Mesothelial cell of epicardium (in vitro differentiated cells): Measurements from ENCODE around the gene CAPN1. TPM values are rescaled to one million over a fixed set of nuclear protein-coding genes. Genes with fewer than 3 reads are reported as not detected.

Experiments used
- DNase-seq, 2 experiments: peaks; one replicate each; pipeline ENCODE4 v3.0.0; 2021; ENCODE audit warnings: low spot score in 2 of 2; ENCODE audit not compliant: unreplicated experiment in 2 of 2
- H3K27ac Mint-ChIP-seq: 2 replicates; pipeline ENCODE4 v1.8.0; 2021; ENCODE audit warnings: mixed read lengths
- H3K27me3 Mint-ChIP-seq: 2 replicates; pipeline ENCODE4 v1.8.0; 2021; ENCODE audit warnings: low read depth, mixed read lengths
- H3K36me3 Mint-ChIP-seq: 2 replicates; pipeline ENCODE4 v1.8.0; 2021; ENCODE audit warnings: mixed read lengths
- H3K4me1 Mint-ChIP-seq: 2 replicates; pipeline ENCODE4 v1.8.0; 2021; ENCODE audit warnings: mixed read lengths
- H3K4me3 Mint-ChIP-seq: 2 replicates; pipeline ENCODE4 v1.8.0; 2021; ENCODE audit warnings: mild to moderate bottlenecking, moderate library complexity, mixed read lengths
- H3K9me3 Mint-ChIP-seq: 2 replicates; pipeline ENCODE4 v1.8.0; 2021; ENCODE audit warnings: mixed read lengths
- total RNA-seq: library from RNA; stranded (reverse); gene quantifications from 3 replicates; pipeline ENCODE4 v1.2.1, GENCODE V29; 2021
- TF ChIP-seq, protein P1 (sequence below): fragments of 200-600 bp; sonication (generic); IDR thresholded peaks from one replicate; pipeline ENCODE4 v1.5.0; 2021; ENCODE audit warnings: antibody characterized with exemption; ENCODE audit not compliant: unreplicated experiment

CAPN1 gene
- total RNA-seq, 1 donor from 2014 or later = 196 TPM

DNA sequence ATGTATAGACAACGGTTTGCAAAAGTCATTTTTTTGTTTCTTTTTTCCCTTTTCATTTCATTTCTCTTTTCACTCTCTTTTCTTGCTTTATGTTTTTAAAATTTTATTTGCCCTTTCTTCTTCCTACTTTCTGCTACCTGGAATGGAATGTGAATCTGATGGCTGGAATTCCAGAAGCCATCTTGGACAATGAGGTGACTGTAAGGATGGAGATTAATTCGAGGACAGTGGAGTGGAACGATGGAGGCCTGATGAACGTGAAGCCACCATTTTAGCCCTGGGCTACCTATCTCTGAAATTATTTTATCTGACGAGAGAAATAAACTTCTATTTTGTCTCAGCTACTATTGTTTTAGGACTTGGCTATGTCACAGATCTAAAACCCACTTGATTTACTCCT is 77.3 kb downstream of the CAPN1 start:
- Mint-ChIP-seq H3K9me3 (no peaks in the 10 kb centered on the region), H3K27ac (no peak overlapping the region), H3K4me1 (peaks cover 12% of the 10 kb centered on the region), H3K27me3 (peaks cover 4% of the 10 kb centered on the region), H3K4me3 (no peak overlapping the region), H3K36me3 (no peaks in the 10 kb centered on the region)
- TF ChIP-seq, protein P1, sequence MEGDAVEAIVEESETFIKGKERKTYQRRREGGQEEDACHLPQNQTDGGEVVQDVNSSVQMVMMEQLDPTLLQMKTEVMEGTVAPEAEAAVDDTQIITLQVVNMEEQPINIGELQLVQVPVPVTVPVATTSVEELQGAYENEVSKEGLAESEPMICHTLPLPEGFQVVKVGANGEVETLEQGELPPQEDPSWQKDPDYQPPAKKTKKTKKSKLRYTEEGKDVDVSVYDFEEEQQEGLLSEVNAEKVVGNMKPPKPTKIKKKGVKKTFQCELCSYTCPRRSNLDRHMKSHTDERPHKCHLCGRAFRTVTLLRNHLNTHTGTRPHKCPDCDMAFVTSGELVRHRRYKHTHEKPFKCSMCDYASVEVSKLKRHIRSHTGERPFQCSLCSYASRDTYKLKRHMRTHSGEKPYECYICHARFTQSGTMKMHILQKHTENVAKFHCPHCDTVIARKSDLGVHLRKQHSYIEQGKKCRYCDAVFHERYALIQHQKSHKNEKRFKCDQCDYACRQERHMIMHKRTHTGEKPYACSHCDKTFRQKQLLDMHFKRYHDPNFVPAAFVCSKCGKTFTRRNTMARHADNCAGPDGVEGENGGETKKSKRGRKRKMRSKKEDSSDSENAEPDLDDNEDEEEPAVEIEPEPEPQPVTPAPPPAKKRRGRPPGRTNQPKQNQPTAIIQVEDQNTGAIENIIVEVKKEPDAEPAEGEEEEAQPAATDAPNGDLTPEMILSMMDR = no peak
- DNase-seq = no peak

DNA sequence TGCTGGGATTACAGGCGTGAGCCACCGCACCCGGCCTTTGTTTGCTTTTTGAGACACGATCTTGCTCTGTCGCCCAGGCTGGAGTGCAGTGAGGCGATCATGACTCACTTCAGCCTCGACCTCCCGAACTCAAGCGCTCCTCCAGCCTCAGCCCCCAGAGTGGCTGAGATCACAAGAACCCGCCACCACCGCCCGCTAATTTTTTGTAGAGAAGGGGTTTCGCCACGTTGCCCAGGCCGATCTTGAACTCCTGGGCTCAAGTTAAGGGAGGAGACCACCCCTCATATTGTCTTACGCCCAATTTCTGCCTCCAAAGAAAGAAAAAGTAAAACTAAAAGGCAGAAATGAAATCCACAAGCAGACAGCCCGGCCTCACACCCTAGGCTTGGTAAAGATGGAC is 78.6 kb downstream of the CAPN1 start:
- TF ChIP-seq, protein P1 = no peak
- Mint-ChIP-seq H3K36me3 (peaks cover 4% of the 10 kb centered on the region), H3K9me3 (no peaks in the 10 kb centered on the region), H3K27ac (no peak overlapping the region), H3K4me3 (peak overlapping the region; percentile 67), H3K27me3 (no peaks in the 10 kb centered on the region), H3K4me1 (peaks cover 16% of the 10 kb centered on the region)
- DNase-seq = no peak

DNA sequence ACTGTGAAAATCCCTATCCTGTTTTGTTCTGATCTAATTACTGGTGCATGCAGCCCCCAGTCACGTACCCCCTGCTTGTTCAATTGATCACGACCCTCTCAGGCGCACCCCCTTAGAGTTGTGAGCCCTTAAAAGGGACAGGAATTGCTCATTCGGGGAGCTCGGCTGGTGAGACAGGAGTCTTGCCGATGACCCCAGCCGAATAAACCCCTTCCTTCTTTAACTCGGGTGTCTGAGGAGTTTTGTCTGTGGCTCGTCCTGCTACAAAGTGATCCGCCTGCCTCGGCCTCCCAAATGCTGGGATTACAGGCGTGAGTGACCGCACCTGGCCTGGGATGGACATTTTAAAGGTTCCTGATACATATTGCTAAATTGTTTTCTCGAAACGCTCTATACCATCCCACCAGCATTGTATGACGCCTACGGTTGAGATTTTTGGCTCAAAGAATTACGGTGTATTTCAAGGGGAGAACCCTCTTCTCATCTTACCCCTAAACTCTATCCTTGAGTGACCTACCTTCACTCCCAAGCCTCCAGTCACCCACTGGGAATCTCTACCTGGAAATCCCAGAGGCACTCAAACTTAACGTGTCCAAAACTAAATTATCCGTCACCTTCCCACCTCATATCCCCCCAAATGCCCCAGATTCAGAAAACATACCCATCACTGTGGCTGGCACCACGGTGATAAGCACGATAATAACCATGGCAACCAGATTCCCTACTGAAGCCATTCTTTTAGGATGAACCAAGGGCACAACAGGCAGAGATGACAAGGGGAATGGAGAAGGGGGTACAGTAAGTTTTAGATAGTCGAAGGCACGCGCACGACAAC is 79.2 kb downstream of the CAPN1 start:
- no peaks in the 10 kb centered on the region for H3K9me3 Mint-ChIP-seq
- TF ChIP-seq, protein P1 = no peak
- peaks cover 16% of the 10 kb centered on the region for H3K4me1 Mint-ChIP-seq
- H3K36me3 Mint-ChIP-seq = peaks cover 4% of the 10 kb centered on the region
- H3K27me3 Mint-ChIP-seq = no peaks in the 10 kb centered on the region
- peak overlapping the region; percentile 83 for H3K27ac Mint-ChIP-seq
- peak overlapping the region; percentile 67 for H3K4me3 Mint-ChIP-seq
- no peak for DNase-seq

Other genes starting within 250 kb of the CAPN1 start
- gene GPHA2, start 246.0 kb upstream of the CAPN1 start, total RNA-seq = not detected in 3 replicates
- gene MAJIN, start 209.8 kb upstream of the CAPN1 start, total RNA-seq = not detected in 3 replicates
- 1.5 to 1.9 TPM (median 1.7 TPM) in 3 replicates for gene BATF2, start 185.0 kb upstream of the CAPN1 start, total RNA-seq
- 79.9 to 87.3 TPM (median 84.4 TPM) in 3 replicates for gene ARL2, start 167.8 kb upstream of the CAPN1 start, total RNA-seq
- 19.2 to 21.0 TPM (median 20.8 TPM) in 3 replicates for gene SNX15, start 154.5 kb upstream of the CAPN1 start, total RNA-seq
- 15.3 to 16.3 TPM (median 16.1 TPM) in 3 replicates for gene SAC3D1, start 140.7 kb upstream of the CAPN1 start, total RNA-seq
- 1.2 to 1.8 TPM (median 1.5 TPM) in 3 replicates for gene NAALADL1, start 123.4 kb upstream of the CAPN1 start, total RNA-seq
- 16.4 to 17.0 TPM (median 16.5 TPM) in 3 replicates for gene CDCA5, start 97.9 kb upstream of the CAPN1 start, total RNA-seq
- gene ZFPL1, start 97.7 kb upstream of the CAPN1 start, total RNA-seq = 43.4 to 46.2 TPM (median 45.7 TPM) in 3 replicates
- gene VPS51, start 85.7 kb upstream of the CAPN1 start, total RNA-seq = 95.7 to 114 TPM (median 113 TPM) in 3 replicates
- 73.4 to 75.6 TPM (median 74.2 TPM) in 3 replicates for gene TM7SF2, start 70.1 kb upstream of the CAPN1 start, total RNA-seq
- gene ZNHIT2, start 64.2 kb upstream of the CAPN1 start, total RNA-seq = 6.7 to 7.5 TPM (median 7.3 TPM) in 3 replicates
- 710 to 765 TPM (median 760 TPM) in 3 replicates for gene FAU, start 59.8 kb upstream of the CAPN1 start, total RNA-seq
- gene MRPL49, start 59.6 kb upstream of the CAPN1 start, total RNA-seq = 41.3 to 45.3 TPM (median 43.8 TPM) in 3 replicates
- 45.4 to 52.6 TPM (median 47.8 TPM) in 3 replicates for gene SYVN1, start 47.4 kb upstream of the CAPN1 start, total RNA-seq
- gene SPDYC, start 11.7 kb upstream of the CAPN1 start, total RNA-seq = not detected in 3 replicates
- gene POLA2, start 80.0 kb downstream of the CAPN1 start, total RNA-seq = 14.1 to 16.1 TPM (median 14.6 TPM) in 3 replicates
- 10.9 to 12.3 TPM (median 11.7 TPM) in 3 replicates for gene CDC42EP2, start 132.9 kb downstream of the CAPN1 start, total RNA-seq
- gene DPF2, start 151.9 kb downstream of the CAPN1 start, total RNA-seq = 80.1 to 85.3 TPM (median 81.3 TPM) in 3 replicates
- gene TIGD3, start 172.8 kb downstream of the CAPN1 start, total RNA-seq = 0.49 to 0.75 TPM (median 0.60 TPM) in 3 replicates
- 3.9 to 4.7 TPM (median 4.7 TPM) in 3 replicates for gene SLC25A45, start 200.7 kb downstream of the CAPN1 start, total RNA-seq
- gene FRMD8, start 204.7 kb downstream of the CAPN1 start, total RNA-seq = 23.5 to 26.4 TPM (median 25.0 TPM) in 3 replicates
- 236 to 269 TPM (median 246 TPM) in 3 replicates for gene NEAT1, start 240.9 kb downstream of the CAPN1 start, total RNA-seq